ENCODE results near the gene PACSIN3.

DNA sequence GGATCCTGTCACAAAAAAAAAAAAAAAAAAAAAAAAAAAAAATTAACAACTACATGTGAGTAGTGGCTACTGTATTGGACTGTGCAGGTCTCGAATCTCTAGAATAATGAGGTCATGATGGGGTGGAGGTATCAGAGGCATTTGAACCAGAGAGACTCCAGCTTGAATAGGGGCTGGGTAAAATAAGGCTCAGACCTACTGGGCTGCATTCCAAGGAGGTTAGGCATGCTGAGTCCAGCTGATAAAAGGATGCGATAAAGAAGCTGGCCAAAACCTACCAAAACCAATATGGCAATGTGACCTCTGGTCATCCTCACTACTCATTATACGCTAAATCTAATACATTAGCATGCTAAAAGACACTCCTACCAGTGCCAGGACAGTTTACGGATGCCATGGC is 5.9 kb upstream of the PACSIN3 start:
- TF ChIP-seq POLR2A (IDR thresholded peaks at IDR 0.05; ENCODE audit: low read depth, low read length), result no peak
- TF ChIP-seq POLR2AphosphoS5 (IDR thresholded peaks at IDR 0.05; ENCODE audit: insufficient read depth, low read depth, low read length), result no peak
- TF ChIP-seq, protein P1, sequence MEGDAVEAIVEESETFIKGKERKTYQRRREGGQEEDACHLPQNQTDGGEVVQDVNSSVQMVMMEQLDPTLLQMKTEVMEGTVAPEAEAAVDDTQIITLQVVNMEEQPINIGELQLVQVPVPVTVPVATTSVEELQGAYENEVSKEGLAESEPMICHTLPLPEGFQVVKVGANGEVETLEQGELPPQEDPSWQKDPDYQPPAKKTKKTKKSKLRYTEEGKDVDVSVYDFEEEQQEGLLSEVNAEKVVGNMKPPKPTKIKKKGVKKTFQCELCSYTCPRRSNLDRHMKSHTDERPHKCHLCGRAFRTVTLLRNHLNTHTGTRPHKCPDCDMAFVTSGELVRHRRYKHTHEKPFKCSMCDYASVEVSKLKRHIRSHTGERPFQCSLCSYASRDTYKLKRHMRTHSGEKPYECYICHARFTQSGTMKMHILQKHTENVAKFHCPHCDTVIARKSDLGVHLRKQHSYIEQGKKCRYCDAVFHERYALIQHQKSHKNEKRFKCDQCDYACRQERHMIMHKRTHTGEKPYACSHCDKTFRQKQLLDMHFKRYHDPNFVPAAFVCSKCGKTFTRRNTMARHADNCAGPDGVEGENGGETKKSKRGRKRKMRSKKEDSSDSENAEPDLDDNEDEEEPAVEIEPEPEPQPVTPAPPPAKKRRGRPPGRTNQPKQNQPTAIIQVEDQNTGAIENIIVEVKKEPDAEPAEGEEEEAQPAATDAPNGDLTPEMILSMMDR (IDR thresholded peaks at IDR 0.05; ENCODE audit: extremely low read depth in 1 of 2, insufficient read depth in 1 of 2, low read depth in 1 of 2, low read length in 2 of 2), result no peak
- TF ChIP-seq, protein P2, sequence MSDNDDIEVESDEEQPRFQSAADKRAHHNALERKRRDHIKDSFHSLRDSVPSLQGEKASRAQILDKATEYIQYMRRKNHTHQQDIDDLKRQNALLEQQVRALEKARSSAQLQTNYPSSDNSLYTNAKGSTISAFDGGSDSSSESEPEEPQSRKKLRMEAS (IDR thresholded peaks at IDR 0.05; ENCODE audit: insufficient read depth, insufficient read length), result no peak
- TF ChIP-seq EZH2 (IDR thresholded peaks at IDR 0.05; ENCODE audit: borderline replicate concordance, low read depth, low read length, severe bottlenecking), result no peak
- no peak for TF ChIP-seq JUN (IDR thresholded peaks at IDR 0.05; ENCODE audit: borderline replicate concordance, insufficient read depth, insufficient read length, low read depth)
- TF ChIP-seq MYC (IDR thresholded peaks at IDR 0.05; ENCODE audit: low read depth, low read length), result no peak
- TF ChIP-seq FOS (IDR thresholded peaks at IDR 0.05; ENCODE audit: borderline replicate concordance, insufficient read depth, low read length), result no peak
- TF ChIP-seq GATA2 (IDR thresholded peaks at IDR 0.05; ENCODE audit: insufficient read depth, insufficient read length, low read depth, low read length), result no peak

All from endothelial cell of umbilical vein (primary cell).